GM12891 (cell line): Measurements from ENCODE around the gene RPN2.

Source experiments
- PAX5 ChIP-seq: IDR thresholded peaks from 2 replicates; pipeline ENCODE4 v1.6.1; 2011; ENCODE audit warnings: low read length, moderate library complexity, mild to moderate bottlenecking; ENCODE audit not compliant: insufficient read depth, severe bottlenecking
- POLR2A ChIP-seq: IDR thresholded peaks from 2 replicates; pipeline ENCODE4 v1.6.1; 2011; ENCODE audit warnings: low read depth, low read length, control low read depth
- POLR2AphosphoS5 ChIP-seq: IDR thresholded peaks from 2 replicates; pipeline ENCODE4 v1.6.1; 2011; ENCODE audit warnings: low read depth, low read length, control low read depth
- POU2F2 ChIP-seq: IDR thresholded peaks from 2 replicates; pipeline ENCODE4 v1.6.1; 2011; ENCODE audit warnings: low read depth, mild to moderate bottlenecking, control low read depth, low read length, moderate library complexity
- SPI1 ChIP-seq: IDR thresholded peaks from 2 replicates; pipeline ENCODE4 v1.6.1; 2011; ENCODE audit warnings: low read depth, low read length, control low read depth
- TAF1 ChIP-seq: IDR thresholded peaks from 2 replicates; pipeline ENCODE4 v1.6.1; 2011; ENCODE audit warnings: low read depth, low read length, control low read depth

GRCh38 chr20:37235065-37235464 is 55.9 kb downstream of the RPN2 start:
- TF ChIP-seq POLR2AphosphoS5 (no peak), POLR2A (no peak), TAF1 (no peak), SPI1 (no peak), POU2F2 (no peak), PAX5 (no peak)
